IMR-90 (cell line): ENCODE results near the gene FBXO28. TPM values are rescaled to one million over a fixed set of nuclear protein-coding genes. Genes with fewer than 3 reads are reported as not detected.

Experiments used
- ATAC-seq: fragments of 200-7000 bp; cut with Tn5 transposase; 2 replicates; pipeline ENCODE4 v1.9.1; 2020; ENCODE audit warnings: low read depth, mild to moderate bottlenecking, moderate library complexity
- BruUV-seq: library from RNA; stranded (reverse); fragments of 400-500 nt; replicated peaks from 2 replicates; lab custom pipeline; 2021; lab: Mats Ljungman, UMichigan
- CTCF ChIA-PET: fragments of 300-600 bp; formaldehyde crosslinking; extraction: SDS; loops from one replicate; lab custom pipeline; 2021; ENCODE audit warnings: antibody characterized with exemption; lab: Yijun Ruan, JAX
- POLR2A ChIA-PET: fragments of 300-600 bp; sonication (Branson Sonifier 250); formaldehyde crosslinking; loops from one replicate; lab custom pipeline; 2022; ENCODE audit warnings: antibody characterized with exemption; ENCODE audit not compliant: unreplicated experiment; lab: Charles Lee
- DNase-seq: peaks from one replicate; pipeline ENCODE4 v3.0.0; 2013
- H2AFZ ChIP-seq: replicated peaks from 2 replicates; pipeline ENCODE3; 2013; ENCODE audit warnings: low read length, mild to moderate bottlenecking; ENCODE audit not compliant: poor library complexity
- H2AK5ac ChIP-seq: 2 replicates; pipeline ENCODE4 v1.6.1; 2013; ENCODE audit warnings: low read depth, low read length, inconsistent platforms
- H2AK9ac ChIP-seq: replicated peaks from 2 replicates; pipeline ENCODE3; 2013; ENCODE audit warnings: mild to moderate bottlenecking, low read depth, low read length, moderate library complexity; ENCODE audit not compliant: poor library complexity
- H2BK120ac ChIP-seq: 2 replicates; pipeline ENCODE4 v1.6.1; 2013; ENCODE audit warnings: low read depth, low read length, inconsistent platforms
- H2BK15ac ChIP-seq: 3 replicates; pipeline ENCODE4 v1.6.1; 2013; ENCODE audit warnings: low read depth, low read length, inconsistent platforms
- H2BK20ac ChIP-seq: 2 replicates; pipeline ENCODE4 v1.6.1; 2013; ENCODE audit warnings: low read depth, mild to moderate bottlenecking, inconsistent platforms, low read length, moderate library complexity
- H2BK5ac ChIP-seq: 2 replicates; pipeline ENCODE4 v1.6.1; 2013; ENCODE audit warnings: mild to moderate bottlenecking, low read depth, low read length, inconsistent platforms; ENCODE audit not compliant: poor library complexity, severe bottlenecking
- H3K14ac ChIP-seq: replicated peaks from 2 replicates; pipeline ENCODE4 v1.6.1; 2013; ENCODE audit warnings: low read depth, low read length, inconsistent platforms
- H3K18ac ChIP-seq: 2 replicates; pipeline ENCODE4 v1.6.1; 2013; ENCODE audit warnings: low read depth, low read length, control low read depth
- H3K23ac ChIP-seq: 2 replicates; pipeline ENCODE4 v1.6.1; 2013; ENCODE audit warnings: low read depth, low read length, inconsistent platforms
- H3K27ac ChIP-seq: 2 replicates; pipeline ENCODE4 v1.5.1; 2013; ENCODE audit warnings: mild to moderate bottlenecking, control low read depth, low read length; ENCODE audit not compliant: insufficient read depth
- H3K27me3 ChIP-seq: 2 replicates; pipeline ENCODE4 v1.6.1; 2013; ENCODE audit warnings: low read length; ENCODE audit not compliant: control insufficient read depth, insufficient read depth
- H3K36me3 ChIP-seq: 2 replicates; pipeline ENCODE4 v1.6.1; 2013; ENCODE audit warnings: low read length, mixed read lengths; ENCODE audit not compliant: control insufficient read depth, insufficient read depth
- H3K4ac ChIP-seq: 2 replicates; pipeline ENCODE4 v1.6.1; 2013; ENCODE audit warnings: low read depth, low read length, inconsistent platforms
- H3K4me1 ChIP-seq: 2 replicates; pipeline ENCODE4 v1.6.1; 2013; ENCODE audit warnings: low read length, mixed read lengths; ENCODE audit not compliant: control insufficient read depth, insufficient read depth
- H3K4me2 ChIP-seq: 2 replicates; pipeline ENCODE4 v1.6.1; 2013; ENCODE audit warnings: low read depth, mild to moderate bottlenecking, control low read depth, low read length, moderate library complexity
- H3K4me3 ChIP-seq: 2 replicates; pipeline ENCODE4 v1.5.1; 2013; ENCODE audit warnings: low read depth, mild to moderate bottlenecking, control low read depth, low read length, moderate library complexity; ENCODE audit not compliant: insufficient read depth
- H3K56ac ChIP-seq: 2 replicates; pipeline ENCODE4 v1.6.1; 2013; ENCODE audit warnings: low read length, inconsistent platforms; ENCODE audit not compliant: insufficient read depth; ENCODE audit errors: extremely low read depth
- H3K79me1 ChIP-seq, 2 experiments: 2 replicates each; pipeline ENCODE4 v1.6.1; 2013; ENCODE audit warnings: low read length in 2 of 2, inconsistent platforms in 1 of 2, low read depth in 1 of 2
- H3K9ac ChIP-seq: 2 replicates; pipeline ENCODE4 v1.6.1; 2013; ENCODE audit warnings: low read depth, low read length, control low read depth
- H3K9me1 ChIP-seq: 2 replicates; pipeline ENCODE4 v1.6.1; 2013; ENCODE audit warnings: low read length, inconsistent platforms; ENCODE audit not compliant: insufficient read depth
- H3K9me3 ChIP-seq: 2 replicates; pipeline ENCODE4 v1.6.1; 2013; ENCODE audit warnings: low read length; ENCODE audit not compliant: control insufficient read depth, insufficient read depth
- H4K20me1 ChIP-seq: 2 replicates; pipeline ENCODE4 v1.6.1; 2013; ENCODE audit warnings: low read length, inconsistent platforms; ENCODE audit not compliant: insufficient read depth
- H4K5ac ChIP-seq: 2 replicates; pipeline ENCODE4 v1.6.1; 2013; ENCODE audit warnings: mild to moderate bottlenecking, low read depth, low read length, control low read depth
- H4K8ac ChIP-seq, 2 experiments: 2 replicates each; pipeline ENCODE4 v1.6.1; 2013; ENCODE audit warnings: low read depth in 2 of 2, low read length in 2 of 2, control low read depth in 1 of 2, inconsistent platforms in 1 of 2
- H4K91ac ChIP-seq: 2 replicates; pipeline ENCODE4 v1.6.1; 2013; ENCODE audit warnings: low read depth, low read length, inconsistent platforms; ENCODE audit not compliant: insufficient read depth
- BHLHE40 ChIP-seq: fragments of 150-350 bp; IDR thresholded peaks from 2 replicates; pipeline ENCODE4 v1.6.1; 2016; ENCODE audit warnings: mild to moderate bottlenecking, low read depth, low read length
- CEBPB ChIP-seq: IDR thresholded peaks from 2 replicates; pipeline ENCODE4 v1.6.1; 2012; ENCODE audit warnings: low read depth, low read length, improper control_type of control experiment
- CHD1 ChIP-seq: IDR thresholded peaks from 2 replicates; pipeline ENCODE4 v1.6.1; 2012; ENCODE audit warnings: low read depth, low read length, improper control_type of control experiment
- FOS ChIP-seq: fragments of 150-350 bp; IDR thresholded peaks from 2 replicates; pipeline ENCODE4 v1.6.1; 2016; ENCODE audit warnings: low read depth, low read length
- MAFK ChIP-seq: IDR thresholded peaks from 2 replicates; pipeline ENCODE4 v1.6.1; 2012; ENCODE audit warnings: low read depth, low read length, improper control_type of control experiment
- MAZ ChIP-seq: IDR thresholded peaks from 2 replicates; pipeline ENCODE4 v1.6.1; 2012; ENCODE audit warnings: low read depth, mild to moderate bottlenecking, low read length, improper control_type of control experiment, moderate library complexity, borderline replicate concordance
- MXI1 ChIP-seq: IDR thresholded peaks from 2 replicates; pipeline ENCODE4 v1.6.1; 2012; ENCODE audit warnings: low read depth, mild to moderate bottlenecking, low read length, moderate library complexity, borderline replicate concordance
- POLR2A ChIP-seq: IDR thresholded peaks from 2 replicates; pipeline ENCODE4 v1.6.1; 2012; ENCODE audit warnings: mild to moderate bottlenecking, low read depth, low read length
- RCOR1 ChIP-seq: IDR thresholded peaks from 2 replicates; pipeline ENCODE4 v1.6.1; 2012; ENCODE audit warnings: mild to moderate bottlenecking, low read length, improper control_type of control experiment; ENCODE audit not compliant: insufficient replicate concordance
- RFX5 ChIP-seq: IDR thresholded peaks from 2 replicates; pipeline ENCODE4 v1.8.0; 2012; ENCODE audit warnings: low read depth, mild to moderate bottlenecking, low read length, moderate library complexity
- SMC3 ChIP-seq: fragments of 150-350 bp; IDR thresholded peaks from 2 replicates; pipeline ENCODE4 v1.6.1; 2016; ENCODE audit warnings: low read depth, mild to moderate bottlenecking, antibody characterized with exemption, low read length, moderate library complexity
- WGBS, 2 experiments: methylation state at CpG; one replicate each; pipeline versions ENCODE4 v1.1.5 to v1.1.7; 2013; ENCODE audit warnings: missing lambda C conversion rate in 2 of 2; ENCODE audit not compliant: insufficient read length in 1 of 2; ENCODE audit errors: extremely low coverage in 2 of 2; 5-methylcytosine and 5-hydroxymethylcytosine counted together
- dilution Hi-C: fragments of 300-500 bp; cut with HindIII; formaldehyde crosslinking; loops from one replicate; pipeline ENCODE4 v1.14.3; 2018; ENCODE audit warnings: low sequenced_read_pairs; ENCODE audit not compliant: unreplicated experiment
- in situ Hi-C: fragments of 300-500 bp; cut with MboI; formaldehyde crosslinking; loops from 3 replicates; pipeline ENCODE4 v1.14.3; 2019; ENCODE audit warnings: low sequenced_read_pairs, inconsistent platforms, mixed read lengths
- intact Hi-C: fragments of 100-400 bp; cut with micrococcal nuclease; formaldehyde crosslinking; loops from 2 replicates; pipeline ENCODE4 v1.10.0; 2022
- polyA plus RNA-seq, 3 experiments: library from polyadenylated mRNA; depleted of rRNA; stranded (reverse); fragments of >200 nt; gene quantifications; 2 replicates each; pipeline ENCODE4 v1.2.3, GENCODE V29; 2012; ENCODE audit warnings: low replicate concordance in 1 of 3
- total RNA-seq: library from RNA; depleted of rRNA; stranded (reverse); fragments of >200 nt; gene quantifications from 2 replicates; pipeline ENCODE4 v1.2.3, GENCODE V29; 2012
- TF ChIP-seq, protein P1 (sequence below): fragments of 150-350 bp; IDR thresholded peaks from 2 replicates; pipeline ENCODE4 v1.6.1; 2017; ENCODE audit warnings: mild to moderate bottlenecking, antibody characterized with exemption, low read length, low read depth
- TF ChIP-seq, protein P2 (sequence below): conservative IDR thresholded peaks from 2 replicates; pipeline ENCODE4 v1.5.1; 2012; ENCODE audit warnings: mild to moderate bottlenecking, low read depth, low read length, improper control_type of control experiment

Gene FBXO28
- total and polyA plus RNA-seq, 2 of the 4 experiments (the other 2 are of a cell fraction) = 11.6 to 22.6 TPM

DNA sequence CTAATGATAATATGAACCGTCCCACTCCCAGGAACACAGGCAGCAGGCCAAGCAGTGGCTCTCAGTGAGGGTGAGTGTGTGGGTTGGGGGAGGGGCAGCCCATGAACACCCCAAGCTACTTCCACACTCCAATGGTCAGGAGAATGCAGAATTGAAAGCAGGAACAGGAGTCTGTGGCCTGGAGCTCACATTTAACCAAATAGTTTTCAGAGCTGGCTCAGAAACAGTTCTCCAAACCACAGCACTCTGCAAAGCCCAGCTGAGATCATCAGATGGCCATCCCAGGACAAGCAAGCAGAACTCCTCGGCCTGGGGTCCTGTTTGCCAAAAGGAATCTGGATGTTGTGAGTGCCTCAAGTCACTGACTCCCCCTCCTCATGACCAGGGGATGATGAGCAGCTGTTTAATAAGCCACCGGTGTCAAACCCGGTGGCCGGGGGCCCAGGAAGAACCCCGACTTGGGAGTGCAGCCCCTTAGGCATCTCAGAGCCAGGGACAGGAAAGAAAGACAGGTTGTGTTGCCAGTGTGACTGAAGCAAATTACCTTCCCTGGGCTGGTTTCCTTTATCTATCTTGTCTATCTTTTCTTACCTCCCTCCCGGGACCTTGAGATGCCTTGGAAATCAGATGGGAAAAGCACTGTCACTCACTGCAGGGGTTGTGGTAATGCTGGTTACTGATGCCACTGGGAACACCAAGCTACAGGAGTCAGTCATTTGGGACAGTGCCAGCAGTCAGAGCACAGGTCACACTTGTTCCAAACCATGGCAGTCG is 89.5 kb downstream of the FBXO28 start:
- ATAC-seq (peak; percentile 58), DNase-seq (peak; percentile 83)
- no CpG with 5 or more reads among the region's 8 CpGs for whole genome bisulfite sequencing, 2 experiments
- no peaks in the 10 kb centered on the region for H4K20me1 ChIP-seq
- H3K14ac ChIP-seq = peak overlapping the region; percentile 4; the same call in 1 of the 2 replicates
- H2AFZ ChIP-seq = peak overlapping the region; percentile 71
- peak overlapping the region; percentile 43; the same call in 1 of the 2 replicates for H2BK20ac ChIP-seq
- ChIA-PET POLR2A (no interaction called here), CTCF (interaction anchor here (0.9 kb wide), 1 partner anchor 31 kb away, joined by 3 read pairs; no protein-coding TSS in a partner anchor)
- no TSS peak for BruUV-seq
- dilution Hi-C loops = no loop called here
- H4K5ac ChIP-seq = peak overlapping the region; percentile 17; the same call in 1 of the 2 replicates
- 0 out of 4 replicates have a peak overlapping the region, but pooled peaks of 1 of the 2 experiments have one; percentile 29 for H4K8ac ChIP-seq
- H3K4me2 ChIP-seq = no peak overlapping the region; the same call in 1 of the 2 replicates
- H3K56ac ChIP-seq = peak overlapping the region; percentile 13; the same call in 1 of the 2 replicates
- peak overlapping the region; percentile 63; the same call in 1 of the 2 replicates for H2AK5ac ChIP-seq
- 0 out of 2 replicates have a peak overlapping the region, but pooled peaks have one; percentile 11 for H2BK120ac ChIP-seq
- peaks cover 0 to 4% of the 10 kb centered on the region in 2 experiments; a peak in 2 of 4 replicates for H3K79me1 ChIP-seq
- H3K9me1 ChIP-seq = peaks cover 9% of the 10 kb centered on the region; the same call in 1 of the 2 replicates
- 0 out of 2 replicates have a peak overlapping the region, but pooled peaks have one; percentile 7 for H3K18ac ChIP-seq
- H3K9ac ChIP-seq = no peak overlapping the region
- H4K91ac ChIP-seq = no peak overlapping the region
- in situ Hi-C loops = no loop called here
- H3K23ac ChIP-seq = no peak overlapping the region
- no peaks in the 10 kb centered on the region for H3K9me3 ChIP-seq
- H3K4me1 ChIP-seq = peaks cover 16% of the 10 kb centered on the region
- intact Hi-C loops = no loop called here
- no peak overlapping the region; the same call in 2 of the 3 replicates for H2BK15ac ChIP-seq
- no peaks in the 10 kb centered on the region for H3K36me3 ChIP-seq
- peak overlapping the region; percentile 91 for H2AK9ac ChIP-seq
- H2BK5ac ChIP-seq = no peak overlapping the region
- no peak overlapping the region for H3K4me3 ChIP-seq
- peak overlapping the region; percentile 27; the same call in 1 of the 2 replicates for H3K27ac ChIP-seq
- no peak overlapping the region; the same call in 1 of the 2 replicates for H3K4ac ChIP-seq
- no peaks in the 10 kb centered on the region for H3K27me3 ChIP-seq
- TF ChIP-seq CHD1 (no peak), MAZ (no peak), FOS (no peak), CEBPB (no peak), MXI1 (no peak), SMC3 (no peak), POLR2A (no peak), RCOR1 (no peak), RFX5 (no peak), MAFK (no peak), BHLHE40 (no peak)
- TF ChIP-seq, protein P1, sequence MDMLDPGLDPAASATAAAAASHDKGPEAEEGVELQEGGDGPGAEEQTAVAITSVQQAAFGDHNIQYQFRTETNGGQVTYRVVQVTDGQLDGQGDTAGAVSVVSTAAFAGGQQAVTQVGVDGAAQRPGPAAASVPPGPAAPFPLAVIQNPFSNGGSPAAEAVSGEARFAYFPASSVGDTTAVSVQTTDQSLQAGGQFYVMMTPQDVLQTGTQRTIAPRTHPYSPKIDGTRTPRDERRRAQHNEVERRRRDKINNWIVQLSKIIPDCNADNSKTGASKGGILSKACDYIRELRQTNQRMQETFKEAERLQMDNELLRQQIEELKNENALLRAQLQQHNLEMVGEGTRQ = no peak
- TF ChIP-seq, protein P2, sequence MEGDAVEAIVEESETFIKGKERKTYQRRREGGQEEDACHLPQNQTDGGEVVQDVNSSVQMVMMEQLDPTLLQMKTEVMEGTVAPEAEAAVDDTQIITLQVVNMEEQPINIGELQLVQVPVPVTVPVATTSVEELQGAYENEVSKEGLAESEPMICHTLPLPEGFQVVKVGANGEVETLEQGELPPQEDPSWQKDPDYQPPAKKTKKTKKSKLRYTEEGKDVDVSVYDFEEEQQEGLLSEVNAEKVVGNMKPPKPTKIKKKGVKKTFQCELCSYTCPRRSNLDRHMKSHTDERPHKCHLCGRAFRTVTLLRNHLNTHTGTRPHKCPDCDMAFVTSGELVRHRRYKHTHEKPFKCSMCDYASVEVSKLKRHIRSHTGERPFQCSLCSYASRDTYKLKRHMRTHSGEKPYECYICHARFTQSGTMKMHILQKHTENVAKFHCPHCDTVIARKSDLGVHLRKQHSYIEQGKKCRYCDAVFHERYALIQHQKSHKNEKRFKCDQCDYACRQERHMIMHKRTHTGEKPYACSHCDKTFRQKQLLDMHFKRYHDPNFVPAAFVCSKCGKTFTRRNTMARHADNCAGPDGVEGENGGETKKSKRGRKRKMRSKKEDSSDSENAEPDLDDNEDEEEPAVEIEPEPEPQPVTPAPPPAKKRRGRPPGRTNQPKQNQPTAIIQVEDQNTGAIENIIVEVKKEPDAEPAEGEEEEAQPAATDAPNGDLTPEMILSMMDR = no peak
